ENCODE data around the gene TRMT5. TPM values are rescaled to one million over a fixed set of nuclear protein-coding genes. Genes with fewer than 3 reads are reported as not detected.

The TRMT5 gene
- total RNA-seq, 2 experiments from 2014 or later = 19.7 to 20.8 TPM

DNA sequence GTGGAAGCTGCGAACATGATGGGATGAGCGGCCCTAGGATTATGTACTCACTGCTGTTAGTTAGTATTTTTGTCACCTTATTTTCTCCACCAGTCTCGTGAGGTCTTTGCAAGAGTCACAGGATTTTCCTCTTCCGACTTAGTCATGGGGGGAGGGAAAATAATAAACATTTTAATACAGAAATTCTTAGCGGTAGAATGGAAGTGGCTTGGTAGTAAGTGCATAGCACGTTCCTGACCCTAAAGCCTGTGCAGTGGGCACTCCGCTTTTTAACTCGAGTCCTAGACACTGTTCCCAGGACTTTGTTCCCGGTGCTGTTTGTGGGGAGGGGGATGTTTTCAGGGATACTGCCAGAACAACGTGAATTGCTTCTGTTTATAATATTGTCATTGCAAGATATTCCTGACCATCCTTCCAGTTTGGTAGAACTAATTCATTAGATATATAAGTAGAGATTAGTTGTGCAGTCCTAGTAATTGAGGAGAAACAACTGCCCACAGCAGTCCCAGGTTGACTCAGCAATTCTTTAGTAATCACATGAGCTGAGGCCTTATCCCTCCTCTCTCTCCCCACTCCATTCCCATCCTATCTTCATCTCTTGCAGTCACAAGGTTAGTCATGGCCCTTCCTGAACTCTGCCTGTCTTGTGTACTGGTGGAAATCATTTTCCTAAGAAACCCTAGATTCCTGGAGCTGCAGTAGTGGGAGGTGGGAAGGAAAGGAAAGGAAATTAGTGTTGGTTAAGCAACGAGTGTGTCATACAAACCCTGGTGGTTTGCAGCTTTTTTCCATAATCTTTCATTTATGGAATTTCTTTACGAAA lies 965 bp upstream of the TRMT5 start:
- ChIA-PET CTCF (no interaction called here), POLR2A (interaction anchor here (0.6 kb wide), 1 partner anchor 64 kb away, joined by 3 read pairs; no protein-coding TSS in a partner anchor)
- Mint-ChIP-seq H3K4me1 (peaks cover 27% of the 10 kb centered on the region), H3K27ac (no peak overlapping the region), H3K27me3 (no peaks in the 10 kb centered on the region), H3K36me3 (ENCODE audit: low read depth) (peaks cover 24% of the 10 kb centered on the region), H3K4me3 (no peak overlapping the region), H3K9me3 (ENCODE audit: low read depth) (no peaks in the 10 kb centered on the region)
- DNase-seq = peak; percentile 7
- intact Hi-C loops (cut with DNase I, micrococcal nuclease) = loop anchor here (1.0 to 5.0 kb wide), 9 partner anchors 17 to 733 kb away; partner anchors contain the start of genes MNAT1 (in 1 of the 2), PPM1A (in 1 of the 2) and SIX4 (in 1 of the 2)
- ATAC-seq = no peak

DNA sequence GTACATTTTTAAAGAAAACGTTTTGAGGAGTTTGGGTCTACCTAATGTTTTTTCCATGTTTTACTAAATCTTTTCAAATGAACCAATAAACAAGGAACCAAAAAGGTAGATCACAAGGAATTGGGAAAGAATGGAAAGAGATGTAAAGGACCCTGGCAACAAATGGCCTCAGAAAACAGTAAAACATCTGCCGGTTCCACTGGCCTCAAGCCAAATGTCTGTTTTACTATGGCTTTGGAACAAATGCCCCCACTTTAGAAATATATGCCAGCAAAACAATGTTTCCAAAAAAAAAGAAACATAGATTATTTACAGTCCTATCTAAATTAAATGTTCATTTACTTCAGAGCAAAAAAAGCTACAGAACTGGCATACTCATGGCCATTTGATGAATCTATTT lies 3.0 kb downstream of the TRMT5 start:
- ChIA-PET POLR2A (no interaction called here), CTCF (interaction anchor here (0.8 to 1.5 kb wide), 3 partner anchors 9 to 265 kb away, joined by 3 to 4 read pairs (median 3); no protein-coding TSS in a partner anchor)
- peak overlapping the region; percentile 66 for H3K27ac Mint-ChIP-seq
- peaks cover 44% of the 10 kb centered on the region for H3K36me3 Mint-ChIP-seq (ENCODE audit: low read depth)
- no peaks in the 10 kb centered on the region for H3K9me3 Mint-ChIP-seq (ENCODE audit: low read depth)
- no peak for ATAC-seq
- H3K27me3 Mint-ChIP-seq = no peaks in the 10 kb centered on the region
- peaks cover 37% of the 10 kb centered on the region for H3K4me1 Mint-ChIP-seq
- intact Hi-C loops (cut with DNase I, micrococcal nuclease) = no loop called here
- no peak overlapping the region for H3K4me3 Mint-ChIP-seq
- DNase-seq = no peak

DNA sequence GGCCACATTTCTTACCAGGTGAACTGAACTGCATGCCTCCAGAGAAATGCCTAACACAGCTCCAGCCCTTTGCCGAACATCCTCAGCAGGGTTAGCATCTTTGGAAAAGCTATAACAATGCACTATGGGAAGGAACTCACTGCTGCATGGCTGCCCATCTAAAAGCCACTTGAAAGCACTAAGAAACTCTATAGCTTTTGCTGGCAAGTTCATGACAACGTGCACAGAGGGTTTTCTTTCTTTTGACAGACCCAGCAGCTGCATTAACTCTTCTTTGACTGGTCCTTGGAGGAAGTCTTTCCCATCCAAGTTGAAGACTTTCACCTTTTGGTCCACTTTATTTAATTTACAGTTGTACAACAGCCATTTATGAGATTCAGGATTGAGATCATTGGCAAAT lies 5.3 kb downstream of the TRMT5 start:
- Mint-ChIP-seq H3K27me3 (no peaks in the 10 kb centered on the region), H3K9me3 (ENCODE audit: low read depth) (no peaks in the 10 kb centered on the region), H3K4me1 (peaks cover 37% of the 10 kb centered on the region), H3K36me3 (ENCODE audit: low read depth) (peaks cover 48% of the 10 kb centered on the region), H3K27ac (no peak overlapping the region), H3K4me3 (no peak overlapping the region)
- POLR2A ChIA-PET = no interaction called here
- intact Hi-C loops (cut with DNase I, micrococcal nuclease) = no loop called here
- DNase-seq (no peak), ATAC-seq (no peak)
- CTCF ChIA-PET = no interaction called here

DNA sequence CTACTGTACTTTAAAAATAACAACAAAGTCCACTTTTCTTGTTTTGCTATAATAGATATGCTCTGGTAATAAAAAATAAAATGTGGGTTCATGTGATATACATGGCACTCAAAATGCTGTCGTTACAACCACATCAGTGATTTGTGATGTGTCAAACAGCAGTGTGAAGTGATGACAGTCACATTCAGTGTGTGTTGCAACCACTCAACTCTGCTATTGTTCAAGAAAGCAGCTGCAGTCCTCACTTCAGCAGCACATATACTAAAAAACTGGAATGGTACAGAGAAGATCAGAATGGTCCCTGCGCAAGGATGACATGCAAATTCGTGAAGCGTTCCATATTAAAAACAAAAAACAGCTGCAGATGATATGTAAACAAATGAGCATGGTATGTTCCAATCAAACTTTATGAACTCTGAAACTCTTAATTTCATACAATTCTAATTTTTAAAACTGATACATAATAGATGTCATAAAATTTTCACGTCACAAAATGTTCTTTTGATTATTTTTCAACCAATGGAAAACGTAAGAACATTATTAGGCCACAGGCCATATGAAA lies 6.7 kb downstream of the TRMT5 start:
- peaks cover 24% of the 10 kb centered on the region for H3K4me1 Mint-ChIP-seq
- intact Hi-C loops (cut with DNase I, micrococcal nuclease) = no loop called here
- no peak overlapping the region for H3K4me3 Mint-ChIP-seq
- POLR2A ChIA-PET = no interaction called here
- DNase-seq (no peak), ATAC-seq (no peak)
- peaks cover 44% of the 10 kb centered on the region for H3K36me3 Mint-ChIP-seq (ENCODE audit: low read depth)
- no peaks in the 10 kb centered on the region for H3K27me3 Mint-ChIP-seq
- H3K9me3 Mint-ChIP-seq (ENCODE audit: low read depth) = no peaks in the 10 kb centered on the region
- H3K27ac Mint-ChIP-seq = no peak overlapping the region
- CTCF ChIA-PET = no interaction called here

DNA sequence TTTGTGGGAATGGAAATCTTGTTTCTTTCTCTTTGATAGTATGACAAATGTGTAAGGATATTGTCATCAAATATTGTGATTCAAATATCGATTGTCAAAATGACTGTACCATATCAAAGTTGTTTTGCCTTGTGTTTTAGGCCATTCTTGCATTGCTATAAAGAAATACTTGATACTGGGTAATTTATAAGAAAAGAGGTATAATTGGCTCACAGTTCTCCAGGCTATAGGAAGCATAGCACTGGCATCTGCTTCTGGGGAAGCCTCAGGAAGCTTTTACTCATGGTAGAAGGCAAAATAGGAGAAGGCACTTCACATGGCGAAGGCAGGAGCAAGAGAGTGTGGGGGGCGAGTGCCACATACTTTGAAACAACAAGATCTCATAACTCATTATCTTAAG lies 7.8 kb downstream of the TRMT5 start:
- no peak for DNase-seq
- no peak overlapping the region for H3K4me3 Mint-ChIP-seq
- H3K4me1 Mint-ChIP-seq = peaks cover 17% of the 10 kb centered on the region
- intact Hi-C loops (cut with DNase I, micrococcal nuclease) = no loop called here
- CTCF ChIA-PET = no interaction called here
- H3K9me3 Mint-ChIP-seq (ENCODE audit: low read depth) = no peaks in the 10 kb centered on the region
- H3K27ac Mint-ChIP-seq = no peak overlapping the region
- no peaks in the 10 kb centered on the region for H3K27me3 Mint-ChIP-seq
- ATAC-seq = no peak
- POLR2A ChIA-PET = no interaction called here
- peaks cover 36% of the 10 kb centered on the region for H3K36me3 Mint-ChIP-seq (ENCODE audit: low read depth)

DNA sequence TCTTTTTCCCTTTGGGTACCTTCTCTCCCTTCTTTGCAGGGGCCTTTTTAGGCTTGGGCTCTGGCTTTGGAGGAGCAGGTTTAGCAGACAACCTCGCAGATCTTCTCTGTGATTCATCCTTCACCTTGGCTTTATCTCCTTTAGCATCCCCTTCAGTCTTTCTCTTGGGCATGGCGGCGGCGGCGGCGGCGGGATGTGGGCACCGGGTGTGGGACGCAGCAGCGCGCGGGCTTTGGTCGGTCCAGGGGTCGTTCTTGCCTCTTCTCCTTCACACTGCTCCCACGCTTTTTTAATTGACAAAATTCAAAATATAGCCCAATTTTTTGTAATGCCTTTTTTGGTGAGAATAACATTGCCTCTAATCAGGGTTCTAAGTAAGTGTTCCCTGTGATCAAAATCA lies 8.6 kb downstream of the TRMT5 start:
- DNase-seq = no peak
- intact Hi-C loops (cut with DNase I, micrococcal nuclease) = no loop called here
- Mint-ChIP-seq H3K9me3 (ENCODE audit: low read depth) (no peaks in the 10 kb centered on the region), H3K27me3 (no peaks in the 10 kb centered on the region), H3K36me3 (ENCODE audit: low read depth) (peaks cover 30% of the 10 kb centered on the region), H3K4me1 (peaks cover 12% of the 10 kb centered on the region), H3K4me3 (no peak overlapping the region), H3K27ac (no peak overlapping the region)
- ATAC-seq = no peak
- ChIA-PET POLR2A (no interaction called here), CTCF (interaction anchor here (0.7 kb wide), 1 partner anchor 12 kb away, joined by 3 read pairs; no protein-coding TSS in a partner anchor)

DNA sequence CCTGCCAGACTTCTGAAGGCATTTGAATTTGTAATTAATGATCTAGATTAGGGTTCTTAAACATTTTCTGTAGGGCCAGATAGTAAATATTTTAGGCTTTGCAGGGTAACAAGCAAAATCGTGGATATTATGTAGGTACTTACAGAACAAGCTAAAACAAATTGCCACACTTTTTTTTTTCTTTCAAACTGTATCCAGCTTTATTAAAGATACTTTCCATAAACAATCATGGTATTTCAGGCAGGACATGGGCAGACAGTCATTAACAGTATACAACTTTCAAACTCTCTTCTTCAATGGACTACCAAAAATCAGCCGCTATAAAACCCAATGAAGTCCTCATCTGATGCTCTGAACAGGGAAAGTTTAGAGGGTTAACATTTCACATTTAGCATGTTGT lies 9.6 kb downstream of the TRMT5 start:
- H3K27ac Mint-ChIP-seq = no peak overlapping the region
- POLR2A ChIA-PET = no interaction called here
- ATAC-seq (no peak), DNase-seq (no peak)
- no peak overlapping the region for H3K4me3 Mint-ChIP-seq
- H3K27me3 Mint-ChIP-seq = no peaks in the 10 kb centered on the region
- H3K4me1 Mint-ChIP-seq = peaks cover 7% of the 10 kb centered on the region
- H3K9me3 Mint-ChIP-seq (ENCODE audit: low read depth) = no peaks in the 10 kb centered on the region
- CTCF ChIA-PET = no interaction called here
- intact Hi-C loops (cut with DNase I, micrococcal nuclease) = no loop called here
- H3K36me3 Mint-ChIP-seq (ENCODE audit: low read depth) = peaks cover 23% of the 10 kb centered on the region

DNA sequence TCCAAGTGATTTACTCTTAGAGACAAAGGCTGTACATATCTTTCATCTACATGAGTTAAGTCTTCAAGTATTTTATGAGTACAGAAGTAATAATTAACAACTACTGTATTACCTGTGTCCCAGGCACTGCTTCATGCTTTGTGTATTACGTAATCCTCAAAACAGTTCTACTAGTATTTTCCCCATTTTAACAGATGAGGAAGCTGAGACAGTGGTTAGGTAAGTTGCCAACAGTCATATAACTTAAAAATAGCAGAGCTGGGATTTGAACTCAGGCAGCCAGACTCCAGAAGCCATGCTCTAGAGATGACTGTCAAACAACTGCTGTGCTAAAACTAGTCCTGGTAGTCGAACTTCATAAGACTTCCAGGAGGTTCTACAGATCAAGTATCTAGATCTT lies 10.7 kb downstream of the TRMT5 start:
- ChIA-PET POLR2A (no interaction called here), CTCF (no interaction called here)
- no peaks in the 10 kb centered on the region for H3K27me3 Mint-ChIP-seq
- H3K27ac Mint-ChIP-seq = no peak overlapping the region
- peaks cover 15% of the 10 kb centered on the region for H3K36me3 Mint-ChIP-seq (ENCODE audit: low read depth)
- DNase-seq (no peak), ATAC-seq (no peak)
- no peak overlapping the region for H3K4me3 Mint-ChIP-seq
- intact Hi-C loops (cut with DNase I, micrococcal nuclease) = no loop called here
- peaks cover 10% of the 10 kb centered on the region for H3K4me1 Mint-ChIP-seq
- no peaks in the 10 kb centered on the region for H3K9me3 Mint-ChIP-seq (ENCODE audit: low read depth)

DNA sequence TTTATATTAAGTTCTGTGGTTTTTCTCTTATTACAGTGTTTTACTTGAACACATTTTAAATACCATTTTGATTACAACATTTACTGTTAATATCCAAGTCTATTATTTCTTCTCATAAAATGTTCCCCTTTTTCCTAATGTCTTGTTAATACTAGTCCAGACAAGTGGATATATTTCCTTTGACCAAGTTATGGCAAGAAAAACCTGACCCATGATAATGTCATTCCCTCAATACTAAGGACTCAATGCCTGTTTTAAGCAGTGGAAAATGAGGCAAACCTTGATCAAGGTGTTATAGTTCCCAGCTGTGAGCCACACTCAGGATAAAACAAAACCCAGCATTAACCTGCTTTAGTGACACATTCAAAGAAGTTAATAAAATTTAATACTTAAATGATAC lies 12.2 kb downstream of the TRMT5 start:
- CTCF ChIA-PET = interaction anchor here (1.3 kb wide), 1 partner anchor 9 kb away, joined by 3 read pairs; no protein-coding TSS in a partner anchor
- ATAC-seq (no peak), DNase-seq (no peak)
- H3K4me1 Mint-ChIP-seq = peaks cover 11% of the 10 kb centered on the region
- H3K27me3 Mint-ChIP-seq = no peaks in the 10 kb centered on the region
- H3K27ac Mint-ChIP-seq = no peak overlapping the region
- no peak overlapping the region for H3K4me3 Mint-ChIP-seq
- intact Hi-C loops (cut with DNase I, micrococcal nuclease) = loop anchor here in 1 of 2 experiments (5.0 kb wide), 2 partner anchors 101 to 216 kb away; no protein-coding TSS in a partner anchor
- peaks cover 10% of the 10 kb centered on the region for H3K36me3 Mint-ChIP-seq (ENCODE audit: low read depth)
- no peaks in the 10 kb centered on the region for H3K9me3 Mint-ChIP-seq (ENCODE audit: low read depth)
- POLR2A ChIA-PET = interaction anchor here (0.5 kb wide), 1 partner anchor 619 kb away, joined by 3 read pairs; no protein-coding TSS in a partner anchor

DNA sequence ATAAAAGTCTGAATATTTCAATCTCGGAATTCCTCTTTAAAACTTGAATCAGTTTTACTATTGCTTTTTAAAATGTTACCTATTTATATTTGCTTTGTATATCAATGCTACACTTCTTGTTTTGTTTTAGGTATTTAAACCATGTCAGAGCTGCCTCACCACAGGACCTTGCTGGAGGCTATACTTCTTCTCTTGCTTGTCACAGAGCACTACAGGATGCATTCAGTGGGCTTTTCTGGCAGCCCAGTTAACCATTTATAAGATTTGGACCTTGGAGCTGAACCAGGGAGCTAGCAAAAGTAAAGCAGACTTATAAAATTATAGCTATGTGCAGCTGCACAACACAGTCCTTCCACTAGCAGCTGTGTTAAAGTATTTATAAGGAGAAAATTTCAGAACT lies 12.8 kb downstream of the TRMT5 start:
- Mint-ChIP-seq H3K27ac (no peak overlapping the region), H3K4me3 (no peak overlapping the region), H3K4me1 (peaks cover 11% of the 10 kb centered on the region), H3K36me3 (ENCODE audit: low read depth) (peaks cover 6% of the 10 kb centered on the region), H3K9me3 (ENCODE audit: low read depth) (no peaks in the 10 kb centered on the region), H3K27me3 (no peaks in the 10 kb centered on the region)
- ChIA-PET POLR2A (interaction anchor here (0.5 kb wide), 1 partner anchor 618 kb away, joined by 3 read pairs; no protein-coding TSS in a partner anchor), CTCF (interaction anchor here (1.3 kb wide), 1 partner anchor 9 kb away, joined by 3 read pairs; no protein-coding TSS in a partner anchor)
- ATAC-seq (no peak), DNase-seq (no peak)
- intact Hi-C loops (cut with DNase I, micrococcal nuclease) = loop anchor here in 1 of 2 experiments (5.0 kb wide), 2 partner anchors 101 to 216 kb away; no protein-coding TSS in a partner anchor

DNA sequence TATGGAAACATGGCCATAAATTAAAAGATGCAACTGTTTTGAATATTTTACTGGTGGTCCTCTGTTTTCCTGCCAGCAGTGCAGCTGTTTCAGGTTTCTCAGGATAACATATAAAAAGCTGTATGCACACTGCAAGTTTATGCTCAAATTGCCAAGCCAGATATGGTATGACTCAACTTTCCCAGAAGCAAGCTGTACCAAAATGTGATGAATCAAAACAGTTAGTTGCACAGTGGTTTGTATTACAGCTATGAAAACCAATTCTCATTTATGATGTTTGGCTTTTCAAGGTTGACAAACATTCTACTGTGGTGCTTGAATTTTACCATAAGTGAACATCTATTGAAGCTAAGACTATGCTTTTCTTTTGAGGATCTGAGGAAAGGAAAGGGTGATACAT lies 15.5 kb downstream of the TRMT5 start:
- peak; percentile 12 for DNase-seq

More for the DNA sequence above, 15.5 kb downstream of the TRMT5 start:
- H3K27me3 Mint-ChIP-seq = no peaks in the 10 kb centered on the region
- H3K9me3 Mint-ChIP-seq (ENCODE audit: low read depth) = no peaks in the 10 kb centered on the region
- ChIA-PET POLR2A (interaction anchor here (0.7 kb wide), 1 partner anchor 110 kb away, joined by 4 read pairs; no protein-coding TSS in a partner anchor), CTCF (interaction anchor here (0.7 to 1.2 kb wide), 2 partner anchors 13 to 25 kb away, joined by 3 to 4 read pairs; no protein-coding TSS in a partner anchor)
- ATAC-seq = peak; percentile 92
- peaks cover 3% of the 10 kb centered on the region for H3K36me3 Mint-ChIP-seq (ENCODE audit: low read depth)
- peaks cover 9% of the 10 kb centered on the region for H3K4me1 Mint-ChIP-seq
- intact Hi-C loops (cut with DNase I, micrococcal nuclease) = loop anchor here in 1 of 2 experiments (1.0 to 5.0 kb wide), 3 partner anchors 16 to 213 kb away; partner anchors contain the start of genes SLC38A6 and TRMT5
- no peak overlapping the region for H3K4me3 Mint-ChIP-seq
- H3K27ac Mint-ChIP-seq = peak overlapping the region; percentile 26
